NCI-H146 treated with DMSO at 0.1 percent for 48 hours (cell line): ENCODE data around the gene MRPL49.
"Not testable (repeated sequence)": the region's sequence is repeated elsewhere in the genome, so short reads cannot be mapped to it uniquely, and the experiment has no call there.

Source experiments
- DNase-seq: peaks from one replicate; lab custom pipeline; 2025; ENCODE audit not compliant: unreplicated experiment; lab: John Stamatoyannopoulos, UW

The MRPL49 gene

DNA sequence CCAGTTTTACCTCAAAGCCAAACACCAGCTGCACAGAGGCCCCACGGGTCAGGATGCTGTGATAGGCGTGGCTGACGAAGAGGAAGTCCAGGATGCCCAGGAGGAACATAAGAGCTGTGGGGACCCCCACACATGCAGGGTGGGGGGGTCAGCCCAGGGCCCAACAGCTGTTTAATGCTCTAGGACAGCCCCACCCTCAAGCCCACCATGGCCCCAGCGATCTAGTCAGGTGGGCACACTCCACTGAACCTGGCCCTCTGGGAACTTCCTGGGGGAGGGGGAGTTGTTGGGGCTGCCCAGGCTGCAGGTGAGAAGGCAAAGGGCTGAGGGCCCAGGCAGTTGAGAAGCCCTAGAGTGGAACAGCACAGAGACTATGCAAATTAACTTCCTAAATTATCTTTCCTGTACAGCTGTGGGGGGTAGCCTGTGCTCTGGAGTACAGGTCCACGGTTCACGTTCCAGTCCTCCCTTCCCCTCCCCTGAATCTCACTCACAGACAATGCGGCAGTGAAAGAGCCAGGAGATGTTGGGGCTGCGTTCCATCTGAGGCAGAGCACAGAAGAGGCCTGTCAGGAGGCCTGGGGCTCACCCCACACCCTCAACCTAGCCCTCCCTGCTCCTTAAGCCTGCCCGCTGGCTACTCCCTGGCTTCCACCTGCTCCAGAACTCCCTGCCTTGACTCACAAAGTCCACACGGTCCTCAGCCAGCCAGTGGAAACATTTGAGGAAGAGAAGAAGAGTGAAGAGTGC lies 10.3 kb downstream of the MRPL49 start:
- DNase-seq = no peak

DNA sequence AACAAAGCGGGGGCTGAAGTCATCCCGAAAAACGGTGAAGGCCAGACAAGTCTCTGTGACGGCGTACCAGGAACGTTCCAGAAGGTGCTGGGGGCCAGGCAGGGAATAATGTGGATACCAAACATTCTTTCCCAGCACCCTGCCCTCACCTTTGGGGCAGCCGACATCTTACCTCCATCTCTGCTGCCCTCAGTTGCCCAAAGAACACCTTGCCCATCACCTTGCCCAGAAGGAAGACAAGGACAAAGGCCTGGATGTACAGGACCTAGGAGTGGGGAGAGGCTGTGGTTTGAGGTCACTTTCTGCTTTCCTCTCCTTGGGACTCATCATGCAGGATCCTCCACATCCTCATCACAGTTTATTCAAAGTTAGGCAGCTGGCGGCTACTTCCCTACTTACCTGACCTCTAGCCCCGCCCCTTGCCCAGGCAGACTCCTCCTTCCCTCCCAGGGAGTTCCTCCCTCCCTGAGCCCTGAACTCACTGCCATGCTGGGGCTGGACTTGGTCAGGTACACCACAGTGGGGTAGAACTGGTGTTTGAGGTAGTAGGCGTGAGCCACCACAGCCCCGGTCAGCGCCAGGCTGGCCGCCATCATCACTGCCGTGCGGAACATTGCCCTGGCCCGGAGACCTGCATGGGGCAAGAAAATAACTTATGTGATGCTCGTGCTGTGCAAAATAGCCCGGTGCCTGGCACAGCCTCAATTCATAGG lies 11.0 kb downstream of the MRPL49 start:
- no peak for DNase-seq

DNA sequence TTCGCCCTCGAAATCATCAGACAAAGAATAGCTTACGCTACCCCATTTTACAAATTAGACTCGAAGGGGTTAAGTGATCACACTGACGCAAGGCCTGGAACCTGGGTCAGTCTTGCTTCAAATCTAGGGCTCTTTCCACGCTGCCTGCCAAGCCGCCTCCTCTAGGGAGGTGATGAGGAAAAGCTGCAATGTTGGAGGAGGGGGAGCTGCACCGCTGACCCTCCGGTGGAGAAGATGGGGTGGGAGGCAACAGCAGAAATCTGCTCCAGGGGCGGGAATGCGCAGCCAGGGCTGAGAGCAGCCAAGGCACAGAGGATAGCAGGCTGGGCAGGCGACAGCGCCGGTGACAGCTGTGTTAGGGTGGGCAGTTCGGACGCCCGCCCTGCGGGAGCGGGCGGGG lies 11.6 kb downstream of the MRPL49 start:
- no peak for DNase-seq

DNA sequence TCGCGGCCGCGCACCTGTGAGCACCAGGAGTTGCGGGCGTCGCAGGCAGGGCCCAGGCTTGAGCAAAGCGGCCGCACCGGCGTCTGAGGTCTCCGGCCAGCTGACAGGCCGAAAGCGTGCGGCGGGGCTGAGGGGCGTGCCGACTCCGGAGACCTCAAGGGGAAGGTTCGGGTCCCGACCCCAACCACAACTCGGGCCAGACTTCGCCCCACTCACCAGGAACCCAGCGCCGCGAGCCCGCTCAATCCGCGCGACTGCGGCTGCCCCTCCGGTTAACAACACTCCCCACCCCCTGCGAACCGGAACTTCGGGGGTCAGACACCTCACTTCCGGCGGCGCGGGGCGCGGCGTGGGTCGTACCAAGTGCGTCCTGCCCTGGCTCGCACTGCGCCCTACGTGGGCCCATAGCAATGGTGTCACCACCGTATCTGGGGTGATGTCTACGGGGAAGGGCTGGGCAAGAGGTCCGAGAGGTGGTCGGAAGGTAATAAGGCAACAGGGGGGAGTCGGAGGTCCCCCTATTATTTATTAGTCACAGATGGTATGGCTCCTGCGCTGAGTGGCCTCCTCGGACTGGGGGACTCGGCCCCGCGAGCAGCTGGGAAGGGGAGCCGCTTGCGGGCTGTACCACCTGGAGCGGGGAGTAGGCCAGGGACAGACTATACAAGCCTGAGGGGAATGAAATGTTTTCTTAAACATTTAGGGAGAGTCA lies 12.3 kb downstream of the MRPL49 start, which contains the start of gene SYVN1:
TSS of gene SYVN1 (minus strand) at position 280 of the 712 bp plus-strand sequence. CDS start 918 bp downstream, outside the sequence.
- peak; percentile 91 for DNase-seq

DNA sequence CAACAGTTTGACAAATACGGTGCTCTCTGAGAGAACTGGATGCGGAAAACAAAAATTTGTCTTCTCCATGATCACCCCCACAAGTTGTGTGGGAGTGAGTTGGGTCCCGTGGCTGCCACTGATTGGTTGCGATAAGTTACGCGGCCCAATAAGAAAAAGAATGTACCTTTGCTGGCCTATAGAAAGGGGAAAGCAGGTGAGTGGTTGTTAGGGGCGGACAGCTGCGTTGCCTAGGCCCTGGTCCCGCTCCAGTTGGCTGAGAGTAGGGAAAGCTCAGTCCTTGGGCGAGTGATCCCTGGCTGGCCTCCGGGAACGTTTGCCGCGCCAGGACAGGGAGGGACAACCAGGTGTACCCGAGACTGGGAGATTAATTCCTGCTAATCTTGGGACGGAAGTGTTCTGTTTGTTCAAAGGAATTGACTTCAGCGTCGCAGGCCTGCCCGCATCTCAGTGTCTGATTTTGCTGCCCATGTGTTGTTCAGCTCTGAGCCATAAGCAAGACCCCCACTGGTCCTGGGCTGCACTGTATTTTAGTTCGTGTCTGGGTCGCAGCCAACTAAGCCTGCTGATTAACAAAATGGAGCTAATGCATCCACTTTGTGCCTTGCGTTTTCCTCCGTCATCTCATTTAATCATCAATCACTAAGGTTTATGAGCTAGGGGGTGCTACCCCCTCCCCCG lies 13.0 kb downstream of the MRPL49 start:
- peak; percentile 98 for DNase-seq

DNA sequence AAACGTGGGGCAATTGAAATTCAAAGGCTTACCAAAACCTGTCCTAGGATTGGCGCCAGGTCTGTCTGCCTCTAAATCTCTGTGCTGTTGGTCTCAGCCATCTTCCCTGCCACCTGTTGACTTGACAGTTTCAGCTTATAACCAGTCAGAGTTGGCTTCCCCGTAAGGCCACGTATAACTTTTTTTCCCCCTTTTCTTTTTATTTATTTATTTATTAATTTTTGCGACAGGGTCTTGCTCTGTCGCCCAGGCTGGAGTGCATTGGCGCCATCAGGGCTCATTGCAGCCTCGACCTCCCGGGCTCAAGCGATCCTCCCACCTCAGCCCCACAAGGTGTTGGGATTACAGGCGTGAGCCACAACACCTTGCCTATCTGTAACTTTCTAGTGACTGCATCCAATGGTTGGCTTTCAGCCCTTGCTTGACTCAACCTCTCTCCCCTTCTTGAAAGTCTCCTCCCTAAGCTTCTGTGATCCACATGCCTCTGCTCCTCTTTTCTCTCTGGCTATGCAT lies 13.6 kb downstream of the MRPL49 start:
- DNase-seq = peak; percentile 17

DNA sequence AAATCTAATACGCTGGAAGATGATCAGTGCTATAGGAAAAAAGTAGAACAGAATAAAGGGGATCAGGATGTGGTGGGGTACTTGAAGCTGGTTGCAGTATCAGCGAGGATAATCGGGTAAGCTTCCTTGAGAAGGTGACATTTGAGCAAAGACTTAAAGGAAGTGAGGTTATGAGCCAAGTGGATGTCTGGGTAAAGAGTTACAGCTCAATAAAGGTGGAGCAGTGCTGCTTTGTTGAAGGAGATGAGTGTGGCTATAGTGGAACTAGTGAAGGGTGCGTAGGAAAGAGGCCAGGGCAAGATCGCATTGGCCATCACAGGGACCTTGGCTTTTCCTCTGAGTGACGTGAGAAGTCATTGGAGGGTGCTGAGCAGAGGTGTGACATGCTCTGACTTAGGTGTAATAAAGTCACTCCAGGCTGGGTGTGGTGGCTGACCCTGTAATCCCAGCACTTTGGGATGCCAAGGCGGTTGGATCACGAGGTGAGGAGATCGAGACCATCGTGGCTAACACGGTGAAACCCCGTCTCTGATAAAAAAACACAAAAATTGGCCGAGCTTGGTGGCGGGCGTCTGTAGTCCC lies 14.5 kb downstream of the MRPL49 start:
- no peak for DNase-seq

DNA sequence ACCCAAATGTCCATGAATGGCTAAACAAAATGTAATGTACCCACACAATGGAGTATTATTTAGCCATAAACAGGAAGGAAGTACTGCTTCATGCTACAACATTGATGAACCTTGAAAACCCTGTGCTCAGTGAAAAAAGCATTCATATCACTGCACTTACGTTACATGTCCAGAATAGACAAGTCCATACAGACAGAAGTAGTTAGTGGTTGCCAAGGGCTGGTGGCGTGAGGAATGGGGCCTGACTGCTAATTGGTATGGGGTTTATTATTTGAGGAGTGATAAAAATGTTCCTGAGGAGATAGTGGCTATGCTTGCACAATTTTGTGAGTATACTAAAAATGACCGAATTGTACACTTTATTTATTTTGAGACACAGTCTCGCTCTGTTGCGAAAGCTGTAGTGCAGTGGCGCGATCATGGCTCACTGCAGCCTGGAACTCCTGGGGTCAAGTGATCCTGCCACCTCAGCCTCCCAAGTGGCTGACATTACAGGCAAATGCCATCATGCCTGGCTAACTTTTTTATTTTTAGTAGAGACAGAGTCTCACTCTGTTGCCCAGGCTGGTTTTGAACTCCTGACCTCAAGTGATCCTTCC lies 19.9 kb downstream of the MRPL49 start:
- DNase-seq = no peak

DNA sequence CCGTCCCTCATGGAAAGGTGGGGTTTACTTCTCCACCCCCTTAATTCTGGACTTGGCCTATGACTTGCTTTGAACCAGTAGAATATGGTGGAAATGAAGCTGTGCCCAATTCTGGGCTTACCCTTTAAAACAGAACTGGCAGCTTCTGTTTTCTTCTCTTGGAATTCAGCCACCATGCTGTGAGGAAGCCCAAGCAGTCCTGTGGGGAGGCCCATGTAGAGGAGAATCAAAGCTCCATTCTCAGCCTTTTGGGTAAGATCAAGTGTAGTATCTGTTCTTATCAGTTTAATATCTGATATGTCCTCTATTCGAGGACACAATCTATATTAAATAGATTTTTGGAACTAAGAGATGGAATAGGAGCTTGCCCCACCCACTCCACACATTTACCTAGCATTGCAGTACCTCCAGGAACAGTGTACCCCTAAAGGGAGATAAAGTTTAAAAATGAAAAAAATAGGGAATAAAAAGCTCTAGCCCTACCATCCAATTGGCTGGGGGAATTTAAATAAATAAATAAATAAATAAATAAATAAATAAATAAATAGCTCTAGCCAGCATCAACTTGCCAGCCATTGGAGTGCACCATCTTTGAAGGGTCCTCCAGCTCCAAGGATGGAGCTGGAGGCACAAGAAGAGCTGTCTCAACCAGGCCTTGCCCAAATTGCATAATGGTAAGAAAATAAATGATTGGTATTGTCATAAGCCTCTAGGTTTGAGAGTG lies 25.4 kb downstream of the MRPL49 start:
- DNase-seq = no peak

DNA sequence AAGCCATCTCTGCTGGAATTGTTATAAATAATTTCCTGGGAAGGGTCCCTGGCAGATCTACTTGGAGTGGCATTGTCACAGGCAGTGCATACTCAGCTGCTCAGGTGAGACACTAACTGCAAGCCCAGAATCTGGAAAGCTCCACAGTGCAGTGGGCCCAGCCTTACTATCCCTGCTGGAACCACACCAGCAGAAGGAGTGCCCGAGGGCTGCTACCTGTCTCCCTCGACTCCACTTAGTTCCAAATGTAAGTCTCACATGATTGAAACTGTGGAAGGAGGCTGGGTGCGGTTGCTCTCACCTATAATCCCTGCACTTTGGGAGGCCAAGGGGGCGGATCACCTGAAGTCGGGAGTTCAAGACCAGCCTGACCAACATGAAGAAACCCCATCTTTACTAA lies 26.5 kb downstream of the MRPL49 start:
- DNase-seq = no peak

DNA sequence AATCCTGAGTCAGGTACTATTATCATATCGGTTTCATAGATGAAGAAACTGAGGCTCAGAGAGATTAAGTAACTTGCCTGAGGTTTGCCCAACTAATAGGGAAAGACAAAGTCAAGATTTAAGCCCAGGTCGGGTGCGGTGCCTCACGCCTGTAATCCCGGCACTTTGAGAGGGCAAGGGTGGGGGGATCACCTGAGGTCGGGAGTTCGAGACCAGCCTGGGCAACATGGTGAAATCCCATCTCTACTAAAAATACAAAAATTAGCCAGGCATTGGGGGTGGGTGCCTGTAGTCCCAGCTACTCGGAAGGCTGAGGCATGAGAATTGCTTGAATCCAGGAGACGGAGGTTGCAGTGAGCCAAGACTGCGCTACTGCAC lies 28.0 kb downstream of the MRPL49 start:
- not testable (repeated sequence) for DNase-seq

DNA sequence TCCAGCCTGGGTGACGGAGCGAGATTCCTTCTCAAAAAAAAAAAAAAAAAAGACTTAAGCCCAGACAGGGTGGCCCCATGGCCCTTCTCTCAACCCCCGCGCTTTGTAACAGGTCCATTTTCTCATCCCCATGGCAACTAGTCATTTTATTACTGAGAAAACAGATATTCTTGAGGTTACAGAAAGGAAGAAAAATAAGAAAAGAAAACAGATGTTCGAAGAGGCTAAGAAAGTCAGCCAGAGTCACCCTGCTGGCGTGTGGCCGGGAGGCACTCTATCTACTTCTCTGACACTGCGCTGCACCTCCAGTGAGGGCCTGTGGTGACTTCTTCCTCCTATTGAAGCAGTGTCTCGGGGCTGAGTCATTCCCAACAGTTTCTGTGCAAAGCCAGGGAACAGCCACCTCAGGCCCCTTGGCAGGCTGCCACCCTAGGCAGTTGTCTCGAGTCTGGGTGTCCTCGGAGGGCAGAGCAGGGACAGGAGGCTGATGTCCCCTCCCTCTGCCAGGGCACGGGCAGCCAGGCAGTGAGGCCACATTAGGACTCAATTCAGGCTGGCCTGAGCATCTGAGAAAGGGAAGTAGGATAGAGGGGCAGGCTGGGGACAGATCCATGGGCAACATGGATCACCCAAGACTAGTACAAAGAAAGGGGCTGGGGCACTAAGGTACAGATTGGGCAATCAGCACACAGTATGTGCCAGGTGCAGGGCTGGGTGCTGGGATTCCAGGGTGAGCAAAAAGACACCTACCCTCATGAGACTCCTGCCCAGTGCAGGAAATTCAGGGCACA lies 28.6 kb downstream of the MRPL49 start:
- DNase-seq = no peak

DNA sequence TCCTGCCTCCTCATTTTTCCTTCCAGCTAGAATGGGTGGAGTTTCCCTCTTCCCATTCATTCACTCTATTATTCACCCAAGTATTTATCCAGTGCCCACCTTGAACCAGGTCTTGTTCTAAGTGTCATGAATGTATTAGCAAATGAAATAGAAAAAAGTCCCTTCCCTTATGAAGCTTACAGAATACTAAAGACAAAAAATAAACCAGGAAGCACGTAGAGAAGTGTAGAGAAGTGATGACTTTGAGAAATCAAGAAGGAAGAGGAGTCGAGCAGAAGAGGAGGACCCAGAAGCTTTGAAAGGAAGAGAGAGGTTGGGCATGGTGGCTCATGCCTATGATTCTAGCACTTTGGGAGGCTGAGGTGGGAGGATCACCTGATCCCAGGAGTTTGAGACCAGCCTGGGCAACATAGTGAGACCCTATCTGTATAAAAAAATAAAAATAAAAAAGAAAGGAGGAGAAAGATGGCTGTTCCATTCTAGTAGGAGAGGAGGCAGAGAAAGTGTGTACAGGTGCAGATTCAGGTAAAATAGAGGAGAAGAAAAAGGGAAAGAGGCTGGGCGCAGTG lies 29.3 kb downstream of the MRPL49 start:
- DNase-seq = no peak

DNA sequence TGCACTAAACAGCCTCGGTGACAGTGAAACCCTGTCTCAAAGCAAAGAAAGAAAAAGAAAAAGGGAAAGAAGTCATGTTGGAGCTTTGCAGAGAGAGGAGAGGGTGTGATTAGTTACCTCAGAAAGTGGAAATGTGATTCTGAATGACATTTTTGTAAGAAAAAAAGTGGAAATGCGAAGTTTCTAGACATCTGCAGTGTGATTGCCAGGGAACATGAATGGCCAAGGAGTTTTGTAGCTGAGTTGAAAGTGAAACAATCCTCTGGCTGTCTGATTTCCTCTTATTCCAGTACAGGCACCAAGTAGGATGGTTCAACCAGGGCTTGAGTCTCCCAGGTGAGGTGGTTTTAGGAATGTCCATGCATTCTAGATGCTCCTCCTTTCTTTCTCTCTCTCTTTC lies 30.0 kb downstream of the MRPL49 start:
- DNase-seq = no peak

DNA sequence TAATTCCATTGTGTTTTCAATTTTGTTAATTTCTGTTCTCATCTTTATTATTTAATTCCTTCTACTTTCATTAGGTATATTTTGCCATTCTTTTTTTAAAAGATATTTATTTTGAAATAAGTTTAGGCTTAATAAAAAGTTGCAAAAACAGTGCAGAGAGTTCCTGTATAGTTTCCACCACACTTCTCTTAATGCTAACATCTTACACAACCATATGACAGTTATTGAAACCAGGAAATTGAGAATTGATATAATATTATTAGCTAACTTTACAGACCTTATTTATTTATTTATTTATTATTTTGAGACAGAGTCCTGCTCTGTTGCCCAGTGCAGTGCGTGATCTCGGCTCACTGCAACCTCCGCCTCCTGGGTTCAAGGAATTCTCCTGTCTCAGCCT lies 34.1 kb downstream of the MRPL49 start:
- DNase-seq = no peak

DNA sequence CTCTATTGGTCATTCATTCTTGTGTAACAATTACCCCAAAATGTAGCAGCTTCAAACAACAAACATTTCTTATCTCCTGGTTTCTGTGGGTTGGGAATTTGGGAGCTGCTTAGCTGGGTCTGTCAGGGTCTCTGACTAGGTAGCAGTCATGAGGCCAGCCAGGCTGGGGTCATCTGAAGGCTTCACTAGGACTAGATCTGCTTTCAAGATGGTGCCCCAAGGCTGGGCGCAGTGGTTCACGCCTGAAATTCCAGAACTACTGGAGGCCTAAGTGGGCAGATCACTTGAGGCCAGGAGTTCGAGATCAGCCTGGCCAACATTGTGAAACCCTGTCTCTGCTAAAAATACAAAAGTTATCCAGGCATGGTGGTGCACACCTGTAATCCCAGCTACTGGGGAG lies 34.8 kb downstream of the MRPL49 start:
- DNase-seq = no peak

DNA sequence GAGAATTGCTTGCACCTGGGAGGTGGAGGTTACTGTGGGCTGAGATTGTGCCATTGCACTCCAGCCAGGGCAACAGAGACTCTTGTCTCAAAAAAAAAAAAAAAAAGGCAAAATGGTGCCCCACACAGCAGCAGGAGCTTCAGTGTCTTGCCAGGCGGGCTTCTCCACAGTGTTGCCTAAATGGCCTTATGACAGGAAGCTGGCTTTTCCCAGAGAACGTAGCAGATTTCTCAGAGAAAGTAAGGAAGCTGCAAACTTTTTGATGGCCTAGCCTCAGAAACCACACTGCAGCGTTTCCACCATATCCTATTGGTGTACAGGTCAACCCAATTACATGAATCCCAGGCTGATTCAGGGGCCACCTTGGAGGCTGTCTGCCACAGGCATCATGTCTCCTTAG lies 35.2 kb downstream of the MRPL49 start:
- DNase-seq = no peak

DNA sequence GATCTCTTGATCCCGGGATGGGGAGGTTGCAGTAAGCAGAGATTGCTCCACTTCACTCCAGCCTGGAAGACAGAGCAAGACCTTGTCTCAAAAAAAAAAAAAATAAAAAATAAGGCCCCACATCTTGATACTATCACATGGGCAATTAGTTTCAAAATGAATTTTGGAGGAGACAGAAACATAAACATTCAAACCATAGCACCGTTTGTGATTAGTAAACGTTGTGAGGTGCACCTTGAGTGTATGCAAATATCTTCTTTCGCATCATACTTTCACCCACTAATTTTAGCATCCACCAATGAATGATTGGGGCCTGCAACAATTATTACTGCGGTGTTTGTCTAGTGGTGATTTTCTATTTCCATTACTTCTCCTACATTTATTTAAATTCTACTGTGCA lies 36.9 kb downstream of the MRPL49 start:
- no peak for DNase-seq

DNA sequence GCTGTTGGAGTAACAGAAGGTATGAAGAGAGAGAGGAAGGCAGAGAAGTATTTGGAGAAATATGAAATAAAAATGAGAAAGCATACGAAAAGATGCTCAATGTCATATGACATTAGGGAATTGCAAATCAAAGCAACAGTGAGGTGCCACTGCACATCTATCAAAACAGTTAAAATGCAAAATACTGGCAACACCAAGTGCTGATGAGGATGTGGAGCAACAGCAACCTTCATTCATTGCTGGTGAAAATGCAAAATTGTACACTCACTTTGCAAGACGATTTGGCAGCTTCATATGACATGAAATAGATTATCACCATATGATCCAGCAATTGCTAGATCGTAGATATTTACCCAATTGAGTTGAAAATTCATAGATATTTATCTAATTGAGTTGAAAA lies 38.5 kb downstream of the MRPL49 start:
- no peak for DNase-seq
